ENCODE results near the gene MAGI2.

DNA sequence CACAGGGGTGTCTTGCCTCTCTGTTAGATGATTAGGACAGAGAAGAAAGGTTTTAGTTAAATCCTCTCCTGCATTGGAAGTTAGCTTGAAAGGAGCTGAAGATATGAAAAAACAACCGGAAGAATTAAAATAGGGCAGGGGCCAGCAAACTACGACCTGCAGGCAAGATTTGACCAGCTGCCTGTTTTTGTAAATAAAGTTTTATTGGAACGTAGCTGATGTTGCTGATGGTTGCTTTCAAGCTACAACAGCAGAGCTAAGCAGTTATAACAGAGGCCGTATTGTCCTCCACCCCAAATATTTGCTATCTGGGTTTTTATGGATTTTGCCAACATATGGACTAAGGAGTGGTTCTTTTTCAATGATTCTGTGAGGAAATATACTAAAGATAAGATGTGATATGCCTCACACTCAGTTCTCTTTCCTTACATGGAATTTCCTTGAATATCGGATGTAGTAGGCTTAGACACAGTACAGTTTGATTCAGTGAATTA, 1086.1 kb downstream of the MAGI2 start:
- TF ChIP-seq, protein P1, sequence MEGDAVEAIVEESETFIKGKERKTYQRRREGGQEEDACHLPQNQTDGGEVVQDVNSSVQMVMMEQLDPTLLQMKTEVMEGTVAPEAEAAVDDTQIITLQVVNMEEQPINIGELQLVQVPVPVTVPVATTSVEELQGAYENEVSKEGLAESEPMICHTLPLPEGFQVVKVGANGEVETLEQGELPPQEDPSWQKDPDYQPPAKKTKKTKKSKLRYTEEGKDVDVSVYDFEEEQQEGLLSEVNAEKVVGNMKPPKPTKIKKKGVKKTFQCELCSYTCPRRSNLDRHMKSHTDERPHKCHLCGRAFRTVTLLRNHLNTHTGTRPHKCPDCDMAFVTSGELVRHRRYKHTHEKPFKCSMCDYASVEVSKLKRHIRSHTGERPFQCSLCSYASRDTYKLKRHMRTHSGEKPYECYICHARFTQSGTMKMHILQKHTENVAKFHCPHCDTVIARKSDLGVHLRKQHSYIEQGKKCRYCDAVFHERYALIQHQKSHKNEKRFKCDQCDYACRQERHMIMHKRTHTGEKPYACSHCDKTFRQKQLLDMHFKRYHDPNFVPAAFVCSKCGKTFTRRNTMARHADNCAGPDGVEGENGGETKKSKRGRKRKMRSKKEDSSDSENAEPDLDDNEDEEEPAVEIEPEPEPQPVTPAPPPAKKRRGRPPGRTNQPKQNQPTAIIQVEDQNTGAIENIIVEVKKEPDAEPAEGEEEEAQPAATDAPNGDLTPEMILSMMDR (IDR thresholded peaks at IDR 0.05) = no peak
- TF ChIP-seq POLR2A (IDR thresholded peaks at IDR 0.05) = no peak
